Activated CD8-positive, alpha-beta memory T cell treated with anti-CD3 and anti-CD28 coated beads for 1 hour (primary cell): ENCODE measurements around the gene MAP2K5.
A peak's percentile ranks its signal among the peaks of the same experiment; 100 is the strongest.

Experiments used
- DNase-seq, 2 donors: peaks; one replicate each; pipeline ENCODE4 v3.0.0-alpha.2; 2020; ENCODE audit warnings: low read depth in 1 of 2; ENCODE audit errors: extremely low read depth in 1 of 2

MAP2K5 gene

DNA sequence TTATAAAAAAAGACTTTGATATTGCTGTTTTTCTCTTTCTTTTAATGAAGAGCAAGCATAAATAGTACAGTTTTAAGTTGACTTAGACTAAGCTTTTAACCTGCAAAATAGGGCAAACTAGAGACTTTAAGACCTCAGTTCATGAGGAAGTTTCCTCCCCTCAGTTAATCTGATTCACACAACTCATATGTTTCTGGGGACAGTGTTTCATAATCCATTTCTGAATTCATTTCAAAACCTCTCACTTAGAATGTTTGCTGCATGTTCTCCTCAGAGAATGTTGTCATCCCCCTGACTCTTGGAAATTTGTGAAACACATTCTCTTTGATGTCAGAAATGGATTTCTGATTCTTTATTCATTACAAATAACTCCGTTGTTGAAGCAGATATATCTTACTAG lies 203.5 kb downstream of the MAP2K5 start:
- DNase-seq, result no peak

DNA sequence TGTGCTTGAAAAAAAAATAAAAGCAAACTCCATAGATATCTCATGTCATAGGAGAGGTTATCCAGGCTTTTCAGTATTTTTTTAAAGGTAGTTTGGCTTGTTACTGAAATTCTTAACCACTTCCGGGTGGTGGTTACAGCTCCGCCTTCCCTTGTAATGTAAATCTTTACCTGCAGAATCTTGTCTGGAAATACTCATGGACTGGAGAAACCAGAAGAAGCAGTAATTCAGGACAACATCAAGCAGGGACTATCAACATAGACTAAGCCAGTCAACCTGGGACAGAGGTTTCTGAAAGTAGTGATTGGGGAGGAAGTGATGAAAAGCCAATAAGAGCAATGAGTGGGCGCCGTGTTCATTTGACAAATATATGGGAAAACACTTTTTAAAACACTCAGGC lies 203.9 kb downstream of the MAP2K5 start:
- no peak for DNase-seq

DNA sequence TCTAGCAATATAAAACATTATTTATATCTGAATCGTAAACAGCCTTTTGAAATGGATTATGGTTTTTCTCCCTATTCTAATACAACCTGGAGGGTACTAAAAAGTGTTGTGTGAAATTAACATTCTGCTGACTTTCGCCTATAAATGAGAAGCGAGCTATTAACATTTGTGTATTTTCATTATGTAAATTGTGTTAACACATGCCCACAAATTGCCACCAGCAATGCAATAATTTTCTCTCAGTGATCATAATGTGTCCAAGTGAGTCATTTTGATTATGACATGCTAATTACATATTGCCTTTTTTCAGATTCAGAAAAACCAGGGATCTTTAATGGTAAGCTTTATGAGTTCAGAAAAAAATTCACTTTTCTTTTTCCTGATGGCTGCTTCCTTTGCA lies 205.4 kb downstream of the MAP2K5 start:
- DNase-seq, result no peak

DNA sequence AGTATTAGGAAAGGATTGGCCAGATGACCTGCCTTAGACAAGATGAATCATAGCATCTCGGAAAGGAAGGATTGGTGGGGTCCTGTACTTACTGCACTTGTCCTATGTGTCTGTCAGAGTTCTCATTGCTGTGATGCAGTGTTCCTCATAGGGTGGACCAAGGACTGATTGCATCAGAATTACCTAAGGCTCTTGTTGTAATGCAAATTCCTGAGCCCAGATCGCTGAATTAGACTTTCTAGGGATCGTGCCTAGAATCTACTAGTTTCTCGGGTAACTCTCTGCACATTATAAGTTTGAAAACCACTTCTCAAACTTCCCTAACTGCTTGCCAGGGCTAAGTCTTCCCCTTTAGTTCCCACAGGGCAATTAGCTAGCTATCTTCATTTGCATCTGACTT lies 207.9 kb downstream of the MAP2K5 start:
- no peak for DNase-seq

DNA sequence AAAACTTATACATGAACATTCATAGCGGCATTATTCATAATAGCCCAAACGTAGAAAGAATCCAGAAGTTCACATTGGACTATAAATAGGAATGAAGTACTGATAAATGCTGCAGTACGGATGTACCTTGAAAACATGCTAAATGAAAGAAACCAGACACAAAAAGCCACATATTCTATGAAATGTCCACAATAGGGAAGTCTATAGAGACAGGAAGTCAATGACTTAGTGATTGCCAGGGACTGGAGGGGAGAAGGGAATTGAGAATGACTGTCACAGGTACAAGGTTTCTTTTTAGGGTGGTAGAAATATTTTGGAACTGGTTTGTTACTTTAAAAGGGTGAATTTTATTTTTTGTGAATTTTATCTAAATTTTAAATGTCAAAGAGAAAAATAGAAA lies 211.4 kb downstream of the MAP2K5 start:
- no peak for DNase-seq

DNA sequence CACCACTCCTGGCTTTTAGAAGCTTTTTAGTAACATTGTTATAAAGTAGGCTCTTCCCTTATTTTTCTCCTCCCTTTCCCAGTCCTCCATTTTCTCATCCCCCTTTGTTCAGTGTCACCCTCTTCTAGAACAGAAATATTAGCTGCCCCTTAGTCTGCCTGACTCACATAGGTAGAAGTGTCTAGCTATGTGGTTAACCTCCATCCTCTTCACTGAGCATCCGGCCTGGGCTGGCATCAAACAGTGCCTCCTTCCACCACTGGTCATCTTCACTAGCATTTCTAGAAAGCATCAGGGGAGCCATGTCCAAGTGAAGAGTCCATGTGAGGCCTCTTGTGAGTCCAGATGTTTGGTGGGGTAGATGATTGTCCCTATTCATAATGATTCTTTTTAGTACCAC lies 212.8 kb downstream of the MAP2K5 start:
- no peak for DNase-seq

DNA sequence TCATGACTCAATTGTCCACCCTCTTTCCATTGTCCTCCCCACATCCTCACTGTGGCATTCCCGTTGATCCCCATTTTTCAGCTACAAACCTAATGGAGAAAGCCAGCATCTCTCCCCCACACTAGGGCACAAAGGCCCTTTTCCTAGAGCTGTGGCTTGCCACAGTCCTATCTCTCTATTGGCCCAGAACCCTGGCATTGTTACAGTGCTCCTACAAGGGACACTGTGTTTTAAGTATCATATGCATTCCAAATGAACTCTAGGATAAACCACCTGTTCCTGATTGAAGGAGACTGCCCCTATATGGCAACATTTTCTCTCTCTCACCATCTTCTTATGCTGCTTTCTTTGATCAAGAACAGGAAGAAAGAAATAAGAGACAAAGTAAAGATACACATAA lies 213.4 kb downstream of the MAP2K5 start:
- DNase-seq, result no peak

DNA sequence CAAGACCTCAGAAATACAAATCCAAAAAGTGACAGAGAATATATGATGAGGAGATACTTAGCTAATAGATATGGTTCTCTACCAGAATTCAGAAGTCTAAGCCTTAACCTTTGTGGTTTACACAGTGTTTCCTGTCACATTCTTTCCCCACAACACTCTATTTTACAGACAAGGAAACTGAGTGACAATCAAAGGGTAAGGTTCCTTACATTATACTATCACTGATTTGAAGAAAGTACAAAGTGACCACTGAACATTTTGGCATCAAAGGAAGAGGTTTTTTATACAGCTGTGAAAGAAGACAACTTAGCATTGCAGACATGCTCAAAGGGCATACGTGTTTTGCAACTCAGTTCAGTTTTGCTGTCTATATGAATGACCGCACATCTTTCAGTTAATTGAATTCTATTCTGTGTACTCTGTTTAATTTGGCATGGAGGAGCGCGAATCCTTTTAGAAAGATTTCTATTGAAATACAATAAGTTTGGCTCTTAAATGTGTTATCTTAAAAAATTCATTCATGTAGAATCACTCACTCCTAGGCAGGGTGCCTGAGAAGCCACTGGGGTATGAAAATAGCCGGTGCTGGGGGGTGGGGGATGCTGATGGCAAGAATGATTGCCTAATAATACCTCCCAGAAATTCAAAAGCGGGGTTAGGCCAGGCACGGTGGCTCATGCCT lies 216.3 kb downstream of the MAP2K5 start:
- DNase-seq, result no peak

DNA sequence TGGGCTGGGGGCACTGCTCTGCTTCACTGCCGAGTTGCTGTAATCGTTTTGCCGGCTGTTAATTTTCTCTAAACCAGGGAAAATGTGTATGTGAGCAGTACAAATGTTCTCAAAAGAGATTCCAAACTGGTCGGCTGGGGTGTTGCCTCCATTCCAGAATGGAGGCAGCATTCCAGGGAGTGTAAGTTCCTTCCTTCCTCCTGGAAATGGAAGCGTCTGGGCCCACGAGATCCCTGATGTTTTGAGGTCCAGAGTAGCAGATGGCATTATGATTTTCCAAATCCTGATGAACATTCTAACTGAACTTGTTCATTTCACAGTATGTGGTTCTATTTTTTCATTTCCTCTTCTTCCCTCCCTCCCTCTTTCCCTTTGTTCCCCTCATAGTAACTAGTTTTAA lies 218.4 kb downstream of the MAP2K5 start:
- DNase-seq, result no peak

DNA sequence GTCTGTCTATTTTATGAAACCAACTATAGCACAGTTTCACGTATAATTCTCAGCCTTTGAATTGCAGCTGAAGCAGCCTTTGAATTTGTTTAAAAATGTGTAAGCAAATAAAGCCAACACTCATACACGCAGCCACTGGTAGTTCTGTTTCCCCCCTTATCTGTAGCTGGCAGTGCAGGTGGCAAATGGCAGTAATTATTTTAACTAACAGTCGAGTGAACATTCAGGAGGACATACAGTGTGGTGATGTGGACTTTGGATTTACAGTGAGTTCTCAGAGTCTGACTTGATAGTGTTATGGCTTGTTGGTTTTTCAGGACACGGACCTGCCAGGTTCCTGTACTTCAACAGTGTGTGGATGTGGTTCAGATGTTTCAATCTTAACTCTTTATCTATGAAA lies 218.8 kb downstream of the MAP2K5 start:
- DNase-seq, result no peak

DNA sequence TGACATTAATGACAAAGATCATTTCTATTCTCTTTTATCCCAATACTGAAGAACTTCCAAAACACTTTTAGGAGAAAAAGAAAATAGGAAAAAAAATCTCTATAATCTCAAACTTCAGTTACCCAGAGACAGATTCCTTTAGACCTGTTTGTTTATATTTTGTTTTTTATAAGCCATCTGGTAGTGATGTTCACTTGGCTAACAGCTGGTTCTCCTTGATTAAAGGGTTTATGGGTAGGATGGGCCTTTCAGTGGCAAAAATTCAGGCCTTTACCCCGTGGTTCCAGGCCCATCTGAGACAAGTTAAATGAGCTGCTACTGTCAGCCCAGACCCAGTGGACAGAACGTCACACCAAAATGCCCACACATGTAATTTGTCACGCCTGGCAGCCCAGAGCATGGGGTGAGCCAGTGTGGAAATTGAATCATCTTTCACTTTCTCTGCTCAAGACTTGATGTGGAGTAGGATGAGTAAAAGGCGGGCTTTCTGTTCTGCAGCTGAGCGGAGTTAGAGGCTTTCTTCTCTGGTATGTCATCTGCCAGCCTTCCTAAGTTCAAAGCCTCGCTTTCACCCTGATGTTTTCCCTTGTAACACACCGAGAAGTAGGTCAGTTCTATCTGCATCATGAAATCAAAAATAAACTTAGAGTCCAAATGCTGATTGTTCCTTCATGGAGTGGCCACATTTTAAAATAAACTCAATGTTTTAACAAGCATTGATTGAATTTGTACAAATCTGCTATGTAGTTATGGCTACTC lies 220.3 kb downstream of the MAP2K5 start:
- DNase-seq, result peak in 1 of 2 donors; percentile 18

DNA sequence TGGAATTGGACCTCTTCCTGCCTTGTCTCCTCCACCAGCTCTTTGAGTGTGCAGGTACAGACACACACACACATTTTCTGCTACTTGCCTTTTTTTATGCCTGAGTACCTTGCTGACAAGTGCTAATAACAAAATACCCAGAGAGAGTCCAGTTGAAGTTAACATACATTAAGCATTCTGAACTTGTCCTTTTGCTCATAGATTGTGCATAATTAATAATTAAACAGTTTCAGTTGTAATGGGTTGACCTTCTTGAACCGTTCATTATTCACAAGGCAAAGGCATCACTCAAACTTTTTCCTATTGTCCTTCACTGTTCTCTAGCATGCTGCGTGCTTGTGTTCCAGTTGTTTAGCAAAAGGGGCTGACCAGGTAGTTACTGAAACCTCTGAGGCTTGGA lies 223.2 kb downstream of the MAP2K5 start:
- no peak for DNase-seq

DNA sequence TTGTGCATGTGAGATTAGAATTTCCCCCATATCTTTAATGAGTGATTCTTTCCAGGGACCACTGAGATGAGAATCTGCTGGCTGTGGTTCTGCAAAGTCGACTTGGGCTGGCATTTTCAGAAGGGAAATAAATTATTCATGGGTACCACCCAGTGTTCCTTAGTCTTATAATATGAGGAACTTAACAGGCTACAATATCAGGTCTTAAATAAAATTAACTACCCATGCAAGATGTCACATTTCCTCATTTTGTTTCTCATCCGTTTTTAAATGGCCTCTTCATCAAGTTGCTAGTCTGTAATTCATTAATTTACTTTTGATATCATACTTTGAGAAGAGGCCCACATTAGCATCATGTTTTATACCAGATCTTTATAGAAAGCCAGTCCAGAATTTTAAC lies 224.5 kb downstream of the MAP2K5 start:
- DNase-seq, result no peak

DNA sequence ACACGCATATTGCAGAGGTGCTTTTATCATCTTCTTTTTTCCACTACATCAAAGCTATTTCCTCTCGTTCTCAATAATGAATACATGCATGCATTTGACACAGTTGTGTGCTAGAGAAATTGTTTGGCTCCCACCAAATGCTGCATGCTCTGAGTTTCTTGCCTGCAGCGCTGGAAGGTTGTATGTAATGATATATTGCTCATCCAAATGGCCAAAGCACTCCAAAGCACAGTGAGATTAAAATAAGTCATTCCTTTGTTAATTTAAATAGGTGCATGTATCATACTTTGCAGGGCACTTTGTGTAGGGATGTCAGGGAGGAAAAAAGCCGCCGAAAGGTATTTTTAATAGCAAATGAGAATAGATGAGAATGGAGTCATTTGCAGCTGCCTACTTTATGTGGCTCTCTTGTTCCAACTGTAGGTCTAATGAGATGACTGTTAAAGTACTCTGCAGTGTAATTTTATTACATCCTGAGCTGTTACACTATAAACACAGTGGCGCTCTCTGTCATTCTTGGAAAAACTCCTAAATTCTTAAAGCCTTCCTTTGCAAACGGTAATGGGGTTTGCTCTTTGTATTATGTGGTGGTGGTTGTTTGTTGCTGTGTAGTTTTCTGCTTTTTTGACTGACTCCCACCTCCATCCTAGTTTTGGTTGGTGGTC lies 225.9 kb downstream of the MAP2K5 start:
- no peak for DNase-seq

DNA sequence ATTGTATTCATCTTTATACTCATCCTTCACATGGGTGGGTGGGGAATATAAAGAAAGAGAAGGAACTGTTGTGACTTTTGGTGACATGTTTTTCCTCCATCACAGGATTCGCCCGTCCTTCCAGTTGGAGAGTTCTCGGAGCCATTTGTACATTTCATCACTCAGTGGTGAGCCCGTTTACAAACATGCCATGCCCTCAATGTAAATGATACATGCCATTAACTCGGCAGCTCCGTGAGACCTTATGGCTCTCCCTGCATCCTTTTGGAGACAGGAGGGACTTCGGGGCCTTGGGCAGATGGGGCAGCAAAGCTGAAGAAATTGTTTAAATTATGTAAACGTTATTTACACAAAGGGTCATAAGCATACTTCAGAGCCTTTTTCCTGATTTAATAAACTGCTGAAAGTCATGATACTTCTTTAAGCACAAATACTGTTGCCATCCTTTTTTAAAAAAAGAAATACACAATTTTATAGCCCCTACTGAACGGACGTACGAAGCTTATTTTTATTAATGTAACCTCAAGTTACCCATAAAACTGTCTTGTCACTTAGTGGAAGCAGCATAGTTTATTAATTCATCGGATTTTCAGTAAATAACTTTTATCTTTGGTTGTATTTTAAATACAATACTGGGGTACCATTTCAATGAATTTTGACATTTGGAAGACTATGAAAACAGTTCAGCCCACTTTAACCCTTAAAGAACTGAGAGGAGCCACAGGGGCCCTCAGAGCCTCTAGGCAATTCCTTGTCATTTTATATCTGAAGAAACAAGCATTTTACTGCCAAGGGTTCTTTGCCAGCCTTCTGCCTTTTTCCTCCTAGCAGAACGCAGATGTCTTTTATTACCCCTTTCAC lies 227.2 kb downstream of the MAP2K5 start:
- no peak for DNase-seq

DNA sequence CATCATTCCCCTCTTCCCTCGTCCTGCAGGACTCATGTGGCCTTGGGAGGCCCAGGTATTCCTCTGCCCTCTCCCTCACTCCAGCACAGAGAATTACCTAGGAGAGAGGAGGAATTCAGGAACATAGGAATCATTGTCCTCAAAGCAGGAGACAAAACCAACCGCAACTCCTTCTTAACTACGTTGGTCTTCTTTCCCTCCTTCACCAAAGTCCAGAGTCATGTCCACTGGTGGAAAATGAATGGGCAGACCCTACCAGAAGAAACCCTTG lies 227.8 kb downstream of the MAP2K5 start:
- no peak for DNase-seq

DNA sequence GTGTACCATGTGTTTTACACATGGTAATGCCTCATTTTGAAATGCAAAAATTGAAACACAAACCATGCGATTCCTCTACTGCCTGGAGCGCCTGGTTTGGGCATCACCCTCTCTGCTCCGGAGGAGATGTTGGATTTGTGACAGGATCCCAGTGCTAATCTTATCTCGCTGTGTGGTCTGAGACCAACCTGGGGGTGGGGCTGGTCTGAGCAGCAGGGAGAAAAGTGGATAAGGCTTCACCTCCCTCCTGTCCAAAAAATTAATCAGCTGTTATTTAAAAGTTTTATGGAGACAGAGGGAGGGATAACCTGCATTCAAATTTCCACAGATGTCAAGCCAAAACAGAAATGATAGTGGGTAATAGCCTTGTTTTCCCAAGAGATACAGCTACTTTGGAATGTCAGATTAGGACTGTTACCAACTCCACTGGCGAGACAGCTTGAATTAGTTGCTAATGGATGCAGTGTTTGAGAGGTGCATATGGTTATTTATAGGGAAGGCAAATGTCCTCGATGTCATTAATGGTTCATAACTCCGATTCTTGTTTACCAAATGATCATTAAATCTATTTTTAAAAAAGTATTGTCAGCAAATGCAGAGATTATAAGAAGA lies 228.8 kb downstream of the MAP2K5 start:
- DNase-seq, result no peak

DNA sequence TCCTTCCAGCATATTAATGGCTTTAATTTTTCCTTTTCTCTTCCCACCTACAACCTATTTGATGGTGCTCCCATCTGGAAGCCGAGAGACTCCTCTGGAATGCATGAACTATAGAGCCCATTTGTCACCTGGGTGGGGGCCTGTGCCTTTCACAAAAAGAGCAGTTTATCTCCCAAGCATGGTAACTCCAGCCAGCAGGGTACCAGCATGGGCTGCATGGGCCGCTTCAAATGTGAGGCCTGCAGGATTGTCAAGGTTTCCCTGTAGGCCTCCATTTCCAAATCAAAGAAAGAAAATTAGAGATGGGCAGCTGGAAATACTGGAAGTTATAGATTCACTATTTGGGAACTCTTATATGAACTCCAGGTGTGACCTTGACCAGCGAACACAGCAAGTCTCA lies 232.1 kb downstream of the MAP2K5 start:
- no peak for DNase-seq

DNA sequence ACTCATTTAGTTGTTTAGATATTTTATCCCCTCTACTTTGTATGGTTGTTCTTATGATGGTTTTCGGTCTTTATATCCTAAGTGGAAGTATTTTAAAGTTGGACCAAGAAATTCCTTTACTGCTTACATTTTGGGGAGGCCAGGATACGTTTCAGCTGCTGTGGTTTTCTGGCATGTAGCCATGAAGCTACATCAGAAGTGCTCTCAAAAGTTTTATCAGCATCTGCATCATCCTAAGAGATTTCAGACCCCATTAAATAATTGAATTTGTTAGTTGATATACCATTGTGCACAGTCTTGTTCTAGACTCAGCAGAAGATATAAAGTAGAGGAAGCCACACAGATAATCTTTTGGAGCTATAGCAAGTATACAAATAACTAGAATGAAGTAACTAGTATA lies 232.7 kb downstream of the MAP2K5 start:
- no peak for DNase-seq

DNA sequence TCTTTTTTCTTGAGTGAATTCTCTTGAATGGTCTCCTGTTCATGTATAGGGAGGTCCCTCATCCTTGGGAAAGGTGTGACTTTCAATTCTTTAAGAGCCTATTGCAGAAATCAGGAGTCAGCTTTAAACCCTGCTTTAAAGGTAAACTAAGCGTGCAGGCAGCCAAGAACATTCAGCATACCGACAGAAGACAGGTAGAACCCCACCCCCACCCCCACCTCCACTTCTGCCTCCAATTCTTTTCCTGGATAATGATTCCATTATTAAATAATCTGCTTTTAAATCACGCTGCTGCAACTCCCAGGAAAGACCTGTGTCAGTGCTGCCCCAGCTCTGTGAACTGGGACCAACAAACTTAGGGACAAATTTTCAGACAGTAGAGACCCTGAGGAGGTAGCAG lies 233.5 kb downstream of the MAP2K5 start:
- no peak for DNase-seq

DNA sequence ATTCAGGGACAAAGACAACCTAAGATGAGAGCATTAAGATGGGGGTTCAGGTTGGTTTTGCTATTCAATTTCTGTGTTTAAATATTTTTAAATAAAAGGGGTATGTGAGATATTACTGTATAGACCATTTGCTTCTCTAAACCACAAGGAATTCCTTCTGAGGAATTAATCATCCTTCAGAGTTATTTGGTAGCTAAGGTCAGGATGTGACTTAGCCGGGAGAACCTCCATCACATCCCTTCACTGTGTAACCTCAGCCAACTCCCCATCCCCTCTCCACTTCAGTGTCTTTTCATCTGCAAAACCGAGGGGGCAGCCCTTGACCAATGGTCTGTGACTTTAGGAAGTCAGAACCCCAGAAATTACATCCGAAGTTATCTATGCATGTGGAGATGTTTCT lies 234.1 kb downstream of the MAP2K5 start:
- no peak for DNase-seq
